GM12878 (cell line): ENCODE measurements around the gene LETM1. TPM values are rescaled to one million over a fixed set of nuclear protein-coding genes. Genes with fewer than 3 reads are reported as not detected.

Source experiments
- BACH1 ChIP-seq: fragments of 450-650 bp; IDR thresholded peaks from 2 replicates; pipeline ENCODE4 v1.6.1; 2017; ENCODE audit warnings: mild to moderate bottlenecking, borderline replicate concordance
- BCL3 ChIP-seq: IDR thresholded peaks from 2 replicates; pipeline ENCODE4 v1.6.1; 2011; ENCODE audit warnings: borderline replicate concordance, low read depth, mild to moderate bottlenecking, moderate library complexity, low read length; ENCODE audit not compliant: insufficient read depth, poor library complexity, severe bottlenecking
- BRCA1 ChIP-seq: IDR thresholded peaks from 2 replicates; pipeline ENCODE4 v1.6.1; 2011; ENCODE audit warnings: low read depth, low read length, improper control_type of control experiment
- CEBPZ ChIP-seq: fragments of 150-350 bp; IDR thresholded peaks from 2 replicates; pipeline ENCODE4 v1.6.1; 2016; ENCODE audit warnings: low read depth, low read length
- EZH2 ChIP-seq: IDR thresholded peaks from 2 replicates; pipeline ENCODE4 v1.6.1; 2012; ENCODE audit warnings: low read depth, mild to moderate bottlenecking, control low read depth, inconsistent platforms, low read length, borderline replicate concordance; ENCODE audit not compliant: control insufficient read depth
- JUNB ChIP-seq: IDR thresholded peaks from 2 replicates; pipeline ENCODE4 v1.6.1; 2016; ENCODE audit warnings: antibody characterized with exemption, mild to moderate bottlenecking
- MTA2 ChIP-seq: fragments of 450-650 bp; IDR thresholded peaks from 2 replicates; pipeline ENCODE4 v1.6.1; 2016; ENCODE audit warnings: low read depth, mild to moderate bottlenecking, moderate library complexity
- MTA3 ChIP-seq: IDR thresholded peaks from 2 replicates; pipeline ENCODE4 v1.6.1; 2012; ENCODE audit warnings: low read length, inconsistent platforms, borderline replicate concordance
- MXI1 ChIP-seq: fragments of 150-350 bp; IDR thresholded peaks from 2 replicates; pipeline ENCODE4 v1.6.1; 2011; ENCODE audit warnings: low read depth, mild to moderate bottlenecking, inconsistent platforms, low read length, improper control_type of control experiment
- NR2C2 ChIP-seq: IDR thresholded peaks from 2 replicates; pipeline ENCODE4 v1.6.1; 2011; ENCODE audit warnings: borderline replicate concordance, low read depth; ENCODE audit not compliant: control insufficient read depth, insufficient read length
- SMARCA5 ChIP-seq: fragments of 450-650 bp; IDR thresholded peaks from 2 replicates; pipeline ENCODE4 v1.6.1; 2017; ENCODE audit warnings: mild to moderate bottlenecking
- SP1 ChIP-seq: IDR thresholded peaks from one replicate; pipeline ENCODE4 v1.6.1; 2011; ENCODE audit warnings: low read depth, low read length
- SREBF2 ChIP-seq: IDR thresholded peaks from 2 replicates; pipeline ENCODE4 v1.6.1; 2012; ENCODE audit warnings: mild to moderate bottlenecking, low read length
- SRF ChIP-seq, 2 experiments: IDR thresholded peaks; 2 replicates each; pipeline ENCODE4 v1.6.1; 2011; ENCODE audit warnings: low read depth in 2 of 2, low read length in 2 of 2, mild to moderate bottlenecking in 1 of 2, moderate library complexity in 1 of 2
- TCF7 ChIP-seq: IDR thresholded peaks from 2 replicates; pipeline ENCODE4 v1.6.1; 2014; ENCODE audit warnings: antibody characterized with exemption, borderline replicate concordance
- YY1 ChIP-seq: IDR thresholded peaks from 2 replicates; pipeline ENCODE4 v1.6.1; 2011; ENCODE audit warnings: low read depth, mild to moderate bottlenecking, low read length
- ZBED1 ChIP-seq: IDR thresholded peaks from 2 replicates; pipeline ENCODE4 v1.6.1; 2016; ENCODE audit warnings: borderline replicate concordance
- ZBTB40 ChIP-seq: fragments of 450-650 bp; IDR thresholded peaks from 2 replicates; pipeline ENCODE4 v1.6.1; 2016; ENCODE audit warnings: mild to moderate bottlenecking, moderate library complexity, borderline replicate concordance
- ZNF217 ChIP-seq: fragments of 450-650 bp; IDR thresholded peaks from 2 replicates; pipeline ENCODE4 v1.6.1; 2017; ENCODE audit warnings: antibody characterized with exemption, mild to moderate bottlenecking
- ZNF24 ChIP-seq: fragments of 450-650 bp; IDR thresholded peaks from 2 replicates; pipeline ENCODE4 v1.6.1; 2017; ENCODE audit warnings: antibody characterized with exemption, mild to moderate bottlenecking
- polyA plus RNA-seq, 11 experiments: library from polyadenylated mRNA; depleted of rRNA in 4 of 11; unstranded in 6 of 11; stranded (reverse) in 5 of 11; fragments of >200 nt; fragmentation: Nextera tagmentation in 4 of 11; fragmentation: Illumina TruSeq in 1 of 11; extraction: Ambion mirVana in 4 of 11; extraction: Trizol in 1 of 11; gene quantifications; 1 replicate in 1 of 11; 2 replicates in 10 of 11; pipeline versions ENCODE4 v1.2.1 to v1.2.3, GENCODE V29; 2011 to 2016; ENCODE audit warnings: inconsistent platforms in 2 of 11, missing spikeins in 2 of 11, low read depth in 1 of 11
- total RNA-seq, 4 experiments: library from RNA; depleted of rRNA in 3 of 4; stranded (reverse); fragments of >200 nt in 3 of 4; fragmentation: Illumina TruSeq in 1 of 4; extraction: Trizol in 1 of 4; gene quantifications; 2 replicates each; pipeline versions ENCODE4 v1.2.1 to v1.2.3, GENCODE V29; 2013 to 2021
- TF ChIP-seq, protein P1 (sequence below): IDR thresholded peaks from 2 replicates; pipeline ENCODE4 v1.6.1; 2012; ENCODE audit warnings: low read depth, low read length, improper control_type of control experiment

Gene LETM1
- total and polyA plus RNA-seq, 10 of the 15 experiments (the other 5 are each of a cell fraction or from before 2014, with no cell fraction given) = 2.6 to 65.2 (median 30.2) TPM

- TF ChIP-seq CEBPZ (no peak), SP1 (no peak), SREBF2 (no peak), SMARCA5 (peak; percentile 48; the same call in 1 of the 2 replicates), ZBED1 (no peak), BRCA1 (no peak), MXI1 (peak; percentile 60; the same call in 1 of the 2 replicates), SRF (IDR thresholded peaks at IDR 0.05; ENCODE audit: low read depth in 2 of 2, low read length in 2 of 2) (no peak), MTA2 (no peak), BACH1 (peak; percentile 74; the same call in 1 of the 2 replicates), BCL3 (no peak), ZBTB40 (no peak), ZNF217 (peak; percentile 52; the same call in 1 of the 2 replicates), ZNF24 (0 out of 2 replicates have a peak, but pooled peaks have one; percentile 13), TCF7 (no peak), YY1 (peak; percentile 3; the same call in 1 of the 2 replicates), JUNB (no peak), MTA3 (no peak), NR2C2 (no peak), EZH2 (no peak)
- TF ChIP-seq, protein P1, sequence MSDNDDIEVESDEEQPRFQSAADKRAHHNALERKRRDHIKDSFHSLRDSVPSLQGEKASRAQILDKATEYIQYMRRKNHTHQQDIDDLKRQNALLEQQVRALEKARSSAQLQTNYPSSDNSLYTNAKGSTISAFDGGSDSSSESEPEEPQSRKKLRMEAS = peak; percentile 58; the same call in 1 of the 2 replicates
These were observed 14.9 kb upstream of the LETM1 start, which contains the start of gene NSD2 (continued) for GRCh38 chr4:1870578-1871443.
